C4-2B (cell line): ENCODE data around the gene AKT1S1.

Experiments used
- CTCF ChIP-seq: fragments of 450-650 bp; conservative IDR thresholded peaks from 2 replicates; pipeline ENCODE4 v1.5.1; 2017; ENCODE audit warnings: mild to moderate bottlenecking
- ZFX ChIP-seq: fragments of 450-650 bp; IDR thresholded peaks from 2 replicates; pipeline ENCODE4 v1.6.1; 2017

GRCh38 chr19:49832556-49832955, 44.6 kb downstream of the AKT1S1 start:
- TF ChIP-seq CTCF: no peak
- TF ChIP-seq ZFX: no peak
